Gastrocnemius medialis (tissue), 4 donors: ENCODE data around the gene TXLNB. TPM values are rescaled to one million over a fixed set of nuclear protein-coding genes. Genes with fewer than 3 reads are reported as not detected.
"Not testable (repeated sequence)": the region's sequence is repeated elsewhere in the genome, so short reads cannot be mapped to it uniquely, and the experiment has no call there.

Source experiments
- ATAC-seq, 2 donors: fragments of 150-250 bp; one replicate each; pipeline ENCODE4 v1.9.1; 2016
- DNase-seq, 2 donors: peaks; one replicate each; pipeline ENCODE4 v3.0.0-alpha.2; 2019
- H3K27ac ChIP-seq, 4 donors: fragments of 200-600 bp; sonication (generic); 1 replicate in 1 of 4; 2 replicates in 3 of 4; pipeline ENCODE4 v1.5.1; 2016 to 2018; ENCODE audit warnings: mild to moderate bottlenecking in 2 of 4, moderate library complexity in 1 of 4
- H3K27me3 ChIP-seq, 3 donors: fragments of 200-600 bp; sonication (generic) in 2 of 3; 1 replicate in 1 of 3; 2 replicates in 2 of 3; pipeline versions ENCODE4 v1.5.1 to v1.6.0; 2016 to 2019; ENCODE audit warnings: mild to moderate bottlenecking in 1 of 3, moderate library complexity in 1 of 3
- H3K36me3 ChIP-seq, 2 donors: fragments of 200-600 bp; sonication (generic) in 1 of 2; one replicate each; pipeline ENCODE4 v1.5.1; 2017 to 2018
- H3K4me1 ChIP-seq, 2 donors: fragments of 200-600 bp; sonication (generic) in 1 of 2; one replicate each; pipeline ENCODE4 v1.5.1; 2016 to 2017; ENCODE audit warnings: mild to moderate bottlenecking in 2 of 2
- H3K4me3 ChIP-seq, 4 donors: fragments of 200-600 bp; sonication (generic) in 3 of 4; 1 replicate in 1 of 4; 2 replicates in 3 of 4; pipeline ENCODE4 v1.5.1; 2016 to 2019; ENCODE audit warnings: mild to moderate bottlenecking in 2 of 4
- H3K9me3 ChIP-seq, 3 donors: fragments of 200-600 bp; sonication (generic) in 2 of 3; 1 replicate in 1 of 3; 2 replicates in 2 of 3; pipeline ENCODE4 v1.5.1; 2016 to 2019
- POLR2A ChIP-seq, 2 donors: fragments of 450-650 bp; IDR thresholded peaks; one replicate each; pipeline ENCODE4 v1.6.1; 2017; ENCODE audit warnings: antibody characterized with exemption in 2 of 2, mild to moderate bottlenecking in 2 of 2, moderate library complexity in 2 of 2
- in situ Hi-C, 4 donors: fragments of 200-750 bp; cut with MboI; loops; one replicate each; pipeline versions ENCODE4 v1.15.0 to v1.8.0; 2017; ENCODE audit warnings: low sequenced_read_pairs in 4 of 4
- intact Hi-C: fragments of 100-400 bp; cut with DNase I; formaldehyde crosslinking; loops from one replicate; pipeline ENCODE4 v1.15.1; 2023; ENCODE audit warnings: low total_unique reads
- total RNA-seq, 4 donors: library from RNA; depleted of rRNA; stranded (reverse); fragments of >200 nt; gene quantifications; one replicate each; pipeline versions ENCODE4 v1.1.0 to v1.2.3, GENCODE V29; 2016
- TF ChIP-seq, protein P1 (sequence below), 5 experiments: fragments of 450-650 bp in 3 of 5; fragments of 200-600 bp in 2 of 5; sonication (generic) in 2 of 5; IDR thresholded peaks in 4 of 5; conservative IDR thresholded peaks in 1 of 5; 1 replicate in 4 of 5; 2 replicates in 1 of 5; pipeline ENCODE4 v1.5.1; 2016 to 2019; ENCODE audit warnings: antibody characterized with exemption in 5 of 5, mild to moderate bottlenecking in 3 of 5, moderate library complexity in 3 of 5

TXLNB gene
- total RNA-seq, 4 donors from 2014 or later: 58.3 to 197 (median 124) TPM

GRCh38 chr6:139286438-139286837 is 5.4 kb downstream of the TXLNB start:
- H3K27me3 ChIP-seq, ATAC-seq, H3K9me3 ChIP-seq, H3K4me3 ChIP-seq, in situ Hi-C loops, H3K36me3 ChIP-seq: not testable (repeated sequence)
- Histone ChIP-seq H3K4me1 (peaks cover 58 to 67% of the 10 kb centered on the region in 2 donors), H3K27ac (peak overlapping the region; percentile 92 to 96 (median 94))
- intact Hi-C loops: loop anchor here (5.0 kb wide), 1 partner anchor 766 kb away; no protein-coding TSS in a partner anchor
- peak in 1 of 2 donors; percentile 18 for TF ChIP-seq POLR2A (IDR thresholded peaks at IDR 0.05)
- DNase-seq: peak; percentile 52 to 57

GRCh38 chr6:139285590-139285989 is 6.2 kb downstream of the TXLNB start:
- ATAC-seq: no peak
- H3K27ac ChIP-seq: peak overlapping the region; percentile 80 to 96 (median 94)
- no peak overlapping the region for H3K4me3 ChIP-seq

GRCh38 chr6:139284789-139285188 is 7.0 kb downstream of the TXLNB start:
- in situ Hi-C loops: no loop called here
- intact Hi-C loops: loop anchor here (5.0 kb wide), 1 partner anchor 768 kb away; no protein-coding TSS in a partner anchor
- H3K9me3 ChIP-seq: no peaks in the 10 kb centered on the region
- no peak for ATAC-seq
- H3K27ac ChIP-seq: peak overlapping the region; percentile 80 to 96 (median 94)
- DNase-seq: no peak
- H3K4me1 ChIP-seq: peaks cover 56 to 68% of the 10 kb centered on the region in 2 donors
- H3K4me3 ChIP-seq: no peak overlapping the region
- H3K27me3 ChIP-seq: no peaks in the 10 kb centered on the region
- no peaks in the 10 kb centered on the region for H3K36me3 ChIP-seq
- TF ChIP-seq, protein P1, sequence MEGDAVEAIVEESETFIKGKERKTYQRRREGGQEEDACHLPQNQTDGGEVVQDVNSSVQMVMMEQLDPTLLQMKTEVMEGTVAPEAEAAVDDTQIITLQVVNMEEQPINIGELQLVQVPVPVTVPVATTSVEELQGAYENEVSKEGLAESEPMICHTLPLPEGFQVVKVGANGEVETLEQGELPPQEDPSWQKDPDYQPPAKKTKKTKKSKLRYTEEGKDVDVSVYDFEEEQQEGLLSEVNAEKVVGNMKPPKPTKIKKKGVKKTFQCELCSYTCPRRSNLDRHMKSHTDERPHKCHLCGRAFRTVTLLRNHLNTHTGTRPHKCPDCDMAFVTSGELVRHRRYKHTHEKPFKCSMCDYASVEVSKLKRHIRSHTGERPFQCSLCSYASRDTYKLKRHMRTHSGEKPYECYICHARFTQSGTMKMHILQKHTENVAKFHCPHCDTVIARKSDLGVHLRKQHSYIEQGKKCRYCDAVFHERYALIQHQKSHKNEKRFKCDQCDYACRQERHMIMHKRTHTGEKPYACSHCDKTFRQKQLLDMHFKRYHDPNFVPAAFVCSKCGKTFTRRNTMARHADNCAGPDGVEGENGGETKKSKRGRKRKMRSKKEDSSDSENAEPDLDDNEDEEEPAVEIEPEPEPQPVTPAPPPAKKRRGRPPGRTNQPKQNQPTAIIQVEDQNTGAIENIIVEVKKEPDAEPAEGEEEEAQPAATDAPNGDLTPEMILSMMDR (IDR thresholded peaks at IDR 0.05 in 4 of 5, conservative IDR thresholded peaks at IDR 0.05 in 1 of 5): no peak
- TF ChIP-seq POLR2A (IDR thresholded peaks at IDR 0.05): no peak

More at GRCh38 chr6:139285590-139285989, 6.2 kb downstream of the TXLNB start:
- Histone ChIP-seq H3K4me1 (peaks cover 61 to 71% of the 10 kb centered on the region in 2 donors), H3K27me3 (no peaks in the 10 kb centered on the region), H3K9me3 (no peaks in the 10 kb centered on the region), H3K36me3 (no peaks in the 10 kb centered on the region)
- DNase-seq: no peak
- no peak for TF ChIP-seq POLR2A (IDR thresholded peaks at IDR 0.05)
- TF ChIP-seq, protein P1 (IDR thresholded peaks at IDR 0.05 in 4 of 5, conservative IDR thresholded peaks at IDR 0.05 in 1 of 5): no peak
- in situ Hi-C loops: no loop called here
- intact Hi-C loops: loop anchor here (5.0 kb wide), 1 partner anchor 767 kb away; no protein-coding TSS in a partner anchor

DNA sequence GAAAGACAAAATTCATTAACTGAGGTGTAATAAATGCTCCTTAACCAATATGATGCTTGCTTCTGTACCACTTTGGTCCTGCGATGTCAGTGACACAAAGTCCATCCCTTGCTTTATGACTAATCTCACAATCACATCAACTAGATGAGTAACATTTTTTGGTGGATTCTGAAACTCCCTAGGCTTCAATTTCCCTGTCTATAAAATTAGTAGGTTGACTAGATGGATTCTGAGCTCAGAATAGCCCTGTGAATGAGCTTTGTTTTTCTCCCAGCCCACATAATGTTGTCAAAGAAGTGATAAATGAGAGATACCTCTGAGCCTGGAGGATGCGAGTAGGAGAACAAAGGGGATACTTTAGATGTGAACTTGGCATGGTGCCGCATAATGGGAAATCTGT is 9.1 kb downstream of the TXLNB start:
- in situ Hi-C loops: no loop called here

GRCh38 chr6:139278190-139278589 is 13.6 kb downstream of the TXLNB start:
- peaks cover 48 to 55% of the 10 kb centered on the region in 2 donors for H3K4me1 ChIP-seq
- H3K27me3 ChIP-seq: no peaks in the 10 kb centered on the region
- no peak for TF ChIP-seq POLR2A (IDR thresholded peaks at IDR 0.05)
- TF ChIP-seq, protein P1 (IDR thresholded peaks at IDR 0.05 in 4 of 5, conservative IDR thresholded peaks at IDR 0.05 in 1 of 5): no peak
- H3K9me3 ChIP-seq: no peaks in the 10 kb centered on the region
- no peak overlapping the region for H3K4me3 ChIP-seq
- H3K36me3 ChIP-seq: peaks cover 0 to 4% of the 10 kb centered on the region in 2 donors
- ATAC-seq (no peak), DNase-seq (no peak)
- in situ Hi-C loops (no loop called here), intact Hi-C loops (no loop called here)
- H3K27ac ChIP-seq: peak overlapping the region; percentile 82 to 90 (median 88)

More for the DNA sequence above, 9.1 kb downstream of the TXLNB start:
- no peaks in the 10 kb centered on the region for H3K9me3 ChIP-seq
- H3K27me3 ChIP-seq: no peaks in the 10 kb centered on the region
- H3K4me1 ChIP-seq: peaks cover 62 to 64% of the 10 kb centered on the region in 2 donors
- intact Hi-C loops: no loop called here
- no peak for TF ChIP-seq POLR2A (IDR thresholded peaks at IDR 0.05)
- H3K4me3 ChIP-seq: no peak overlapping the region
- H3K36me3 ChIP-seq: no peaks in the 10 kb centered on the region
- peak overlapping the region; percentile 80 to 96 (median 94) for H3K27ac ChIP-seq
- ATAC-seq (peak in 1 of 2 donors; percentile 17), DNase-seq (no peak)
